Memory B cell (primary cell): ENCODE measurements around the gene SAMD5.
"Not testable (repeated sequence)": the region's sequence is repeated elsewhere in the genome, so short reads cannot be mapped to it uniquely, and the experiment has no call there.

ENCODE experiments used
- ATAC-seq: fragments of 150-1000 bp; cut with Tn5 transposase; 2 replicates; pipeline ENCODE4 v1.10.0; 2021; ENCODE audit warnings: low read depth, mild to moderate bottlenecking, moderate library complexity
- DNase-seq, 2 donors: peaks; one replicate each; pipeline ENCODE4 v3.0.0; 2022; ENCODE audit warnings: low spot score in 2 of 2
- H3K27ac Mint-ChIP-seq: one replicate; pipeline ENCODE4 v1.8.0; 2022; ENCODE audit warnings: mild to moderate bottlenecking, moderate library complexity, mixed read lengths
- H3K27me3 Mint-ChIP-seq: one replicate; pipeline ENCODE4 v1.8.0; 2022; ENCODE audit warnings: mixed read lengths
- H3K36me3 Mint-ChIP-seq: one replicate; pipeline ENCODE4 v1.8.0; 2022; ENCODE audit warnings: mild to moderate bottlenecking, mixed read lengths
- H3K4me1 Mint-ChIP-seq: one replicate; pipeline ENCODE4 v1.8.0; 2022; ENCODE audit warnings: mixed read lengths
- H3K4me3 Mint-ChIP-seq: one replicate; pipeline ENCODE4 v1.8.0; 2022; ENCODE audit warnings: mild to moderate bottlenecking, moderate library complexity, mixed read lengths
- H3K9me3 Mint-ChIP-seq: one replicate; pipeline ENCODE4 v1.8.0; 2022; ENCODE audit warnings: mixed read lengths

SAMD5 gene

DNA sequence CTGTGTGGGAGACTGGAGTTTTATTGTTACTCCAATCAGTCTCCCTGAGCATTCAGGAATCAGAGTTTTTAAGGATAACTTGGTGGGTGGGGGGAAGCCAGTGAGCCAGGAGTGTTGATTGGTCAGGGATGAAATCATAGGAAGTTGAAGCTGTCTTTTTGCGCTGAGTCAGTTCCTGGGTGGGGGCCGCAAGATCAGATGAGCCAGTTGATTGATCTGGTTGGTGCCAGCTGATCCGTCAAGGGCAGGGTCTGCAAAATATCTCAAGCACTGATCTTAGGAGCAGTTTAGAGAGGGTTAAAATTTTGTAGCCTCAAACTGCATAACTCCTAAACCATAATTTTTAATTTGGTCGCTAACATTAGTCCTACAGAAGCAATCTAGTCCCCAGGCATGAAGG, 33.9 kb downstream of the SAMD5 start:
- H3K36me3 Mint-ChIP-seq, H3K9me3 Mint-ChIP-seq, H3K27me3 Mint-ChIP-seq, H3K4me3 Mint-ChIP-seq, H3K27ac Mint-ChIP-seq, H3K4me1 Mint-ChIP-seq, ATAC-seq, DNase-seq: not testable (repeated sequence)

DNA sequence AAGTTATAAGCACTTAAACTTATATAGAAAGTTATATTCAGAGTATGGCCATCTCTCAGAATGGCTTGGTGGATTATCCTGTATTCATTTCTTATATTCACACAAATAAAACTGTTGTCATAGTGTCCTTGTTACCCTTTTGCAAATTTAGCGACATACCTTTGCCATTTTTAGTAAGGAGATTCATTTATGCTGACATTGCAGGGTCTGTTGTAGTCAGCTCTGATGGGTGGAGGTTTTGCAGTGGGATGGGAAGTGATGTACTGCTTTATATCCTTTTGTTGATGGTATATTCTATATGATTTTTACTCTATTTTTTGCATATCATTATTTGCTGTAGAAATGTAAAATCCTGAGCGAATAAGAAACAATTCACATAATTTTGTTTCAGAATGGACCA, 35.9 kb downstream of the SAMD5 start:
- H3K4me1 Mint-ChIP-seq: no peaks in the 10 kb centered on the region
- peaks cover 2% of the 10 kb centered on the region for H3K9me3 Mint-ChIP-seq
- DNase-seq (no peak), ATAC-seq (no peak)
- H3K36me3 Mint-ChIP-seq: no peaks in the 10 kb centered on the region
- H3K4me3 Mint-ChIP-seq: no peak overlapping the region
- H3K27me3 Mint-ChIP-seq: peaks cover 3% of the 10 kb centered on the region
- H3K27ac Mint-ChIP-seq: no peak overlapping the region

DNA sequence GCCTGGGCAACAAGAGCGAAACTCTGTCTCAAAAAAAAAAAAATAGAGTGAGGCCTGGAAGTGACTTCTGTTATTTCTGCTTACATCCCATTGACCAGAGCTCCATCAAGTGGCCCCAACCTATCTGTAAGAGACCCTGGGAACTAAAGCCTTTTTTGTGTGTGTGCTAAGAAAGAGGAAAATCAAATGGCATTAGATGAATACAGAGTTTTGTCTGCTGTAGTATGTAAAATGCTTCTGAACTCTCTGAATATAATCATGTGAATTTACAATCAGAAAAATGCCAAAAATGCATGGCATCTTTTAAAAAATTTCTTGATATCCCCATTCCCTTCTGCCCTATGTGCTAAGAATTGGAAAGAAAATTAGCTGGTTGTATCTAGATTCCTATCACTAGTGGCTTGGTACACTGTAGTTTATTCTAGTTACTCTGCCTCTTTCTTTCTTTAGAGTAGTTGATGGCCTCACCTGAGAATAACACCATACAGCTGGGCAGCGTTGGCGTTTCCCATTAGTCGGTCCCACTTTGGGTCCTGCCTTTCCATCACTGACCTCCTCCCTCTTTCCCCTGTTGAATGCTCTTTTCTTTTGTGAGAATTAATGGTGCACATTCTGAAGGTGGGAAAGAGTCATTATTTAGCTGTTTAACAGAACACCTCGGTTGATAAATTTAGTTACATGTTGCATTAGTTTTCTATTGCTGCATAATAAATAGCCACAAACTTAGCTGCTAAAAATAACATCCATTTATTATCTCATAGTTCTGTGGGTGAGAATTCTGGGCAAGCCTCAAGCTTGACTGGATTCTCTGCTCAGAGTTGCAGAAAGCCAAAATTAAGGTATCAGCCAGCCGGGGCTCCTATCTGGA, 38.2 kb downstream of the SAMD5 start:
- Mint-ChIP-seq H3K36me3 (no peaks in the 10 kb centered on the region), H3K27me3 (no peaks in the 10 kb centered on the region), H3K4me1 (no peaks in the 10 kb centered on the region), H3K9me3 (no peaks in the 10 kb centered on the region), H3K27ac (no peak overlapping the region), H3K4me3 (no peak overlapping the region)
- ATAC-seq: no peak
- DNase-seq: no peak

DNA sequence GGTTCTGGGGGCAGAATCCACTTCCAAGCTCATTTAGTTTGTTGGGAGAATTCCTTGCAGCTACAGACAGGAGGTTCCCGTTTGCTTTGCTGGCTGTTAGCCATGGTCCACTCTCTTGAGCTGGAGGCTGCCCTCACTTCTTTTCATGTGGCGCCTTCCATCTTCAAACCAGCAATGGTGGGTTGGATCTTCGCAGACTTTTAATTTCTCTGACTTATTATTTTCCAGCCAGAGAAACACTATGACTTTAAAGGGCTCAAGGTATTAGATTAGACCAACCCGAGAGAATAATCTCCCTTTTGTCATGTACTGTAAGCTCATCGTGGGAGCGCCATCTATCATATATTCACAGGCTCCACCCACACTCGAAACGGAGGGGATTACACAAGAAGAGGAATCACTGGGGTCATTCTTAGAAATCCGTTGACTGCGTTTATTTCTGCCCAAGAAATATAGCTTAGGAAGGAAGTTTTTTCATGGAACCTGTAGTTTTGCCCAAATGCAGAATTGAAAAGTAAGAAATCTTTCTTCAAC, 38.9 kb downstream of the SAMD5 start:
- Mint-ChIP-seq H3K36me3 (no peaks in the 10 kb centered on the region), H3K27me3 (no peaks in the 10 kb centered on the region), H3K4me3 (no peak overlapping the region), H3K27ac (no peak overlapping the region), H3K4me1 (no peaks in the 10 kb centered on the region), H3K9me3 (no peaks in the 10 kb centered on the region)
- ATAC-seq (no peak), DNase-seq (no peak)

DNA sequence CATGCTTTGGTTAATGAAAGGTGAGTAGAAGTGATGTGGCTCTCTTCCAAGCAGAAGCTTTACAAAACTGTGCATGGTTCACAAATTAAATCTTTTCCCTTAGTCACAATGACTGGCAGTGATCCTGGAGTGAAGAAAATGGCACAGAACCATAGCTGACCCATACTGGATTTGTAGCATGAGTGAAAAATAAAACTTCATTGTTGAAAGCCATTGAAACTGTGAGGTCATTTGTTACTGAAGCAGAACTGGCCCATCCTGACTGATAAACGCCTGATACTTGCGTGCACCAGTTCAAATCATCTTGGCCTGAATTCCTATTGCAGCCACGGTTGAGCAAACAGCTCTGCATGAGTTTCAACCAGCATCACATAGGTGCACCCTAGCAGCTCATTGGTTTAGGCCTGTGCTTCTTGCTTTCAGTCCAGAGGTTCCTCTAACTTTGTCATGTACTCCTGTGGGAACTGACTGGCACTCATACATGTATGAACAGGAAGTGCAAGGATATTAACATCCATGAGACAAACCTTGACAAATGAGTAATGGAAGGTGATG, 40.5 kb downstream of the SAMD5 start:
- Mint-ChIP-seq H3K4me1 (no peaks in the 10 kb centered on the region), H3K9me3 (no peaks in the 10 kb centered on the region), H3K27me3 (no peaks in the 10 kb centered on the region), H3K36me3 (no peaks in the 10 kb centered on the region), H3K27ac (no peak overlapping the region), H3K4me3 (no peak overlapping the region)
- DNase-seq (no peak), ATAC-seq (no peak)

DNA sequence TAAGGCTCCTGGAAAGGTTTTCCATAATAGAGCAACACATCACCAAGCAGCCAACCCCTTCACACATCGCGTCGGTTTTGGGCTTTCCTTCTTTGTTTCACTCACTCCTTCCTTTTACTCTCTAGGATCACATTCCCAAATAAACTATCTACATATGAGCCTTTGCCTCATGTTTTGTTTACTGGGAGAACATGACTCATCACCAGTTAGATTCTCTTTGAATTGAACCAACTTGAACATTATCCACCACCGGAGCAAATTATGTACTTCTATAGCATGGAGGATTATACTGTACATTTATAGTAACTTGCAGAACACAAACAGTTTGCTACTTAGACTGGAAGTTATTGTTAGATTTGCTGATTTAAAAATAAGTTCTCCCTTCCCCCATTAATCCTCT, 41.0 kb downstream of the SAMD5 start:
- H3K27me3 Mint-ChIP-seq: no peaks in the 10 kb centered on the region
- no peaks in the 10 kb centered on the region for H3K4me1 Mint-ChIP-seq
- H3K4me3 Mint-ChIP-seq: no peak overlapping the region
- DNase-seq (no peak), ATAC-seq (no peak)
- H3K36me3 Mint-ChIP-seq: no peaks in the 10 kb centered on the region
- no peaks in the 10 kb centered on the region for H3K9me3 Mint-ChIP-seq
- no peak overlapping the region for H3K27ac Mint-ChIP-seq

DNA sequence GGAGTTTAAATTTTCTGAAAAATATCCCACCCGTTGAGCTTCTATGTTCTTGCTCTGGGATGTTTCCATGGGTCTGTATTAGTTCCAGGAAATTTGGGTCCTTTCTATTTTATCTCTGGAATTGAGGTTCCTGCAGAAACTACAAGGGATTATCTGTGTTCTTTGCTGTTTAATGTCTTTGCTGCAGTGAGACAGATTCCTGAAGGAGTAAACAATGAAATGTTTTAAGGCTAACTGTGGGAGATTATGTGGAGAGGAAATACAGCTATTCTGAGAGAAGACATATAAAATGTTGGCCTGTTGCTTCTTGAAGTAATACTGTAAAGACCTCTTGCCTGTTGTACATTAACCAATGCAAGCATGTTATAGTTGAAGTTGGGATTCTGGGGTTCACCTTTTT, 43.5 kb downstream of the SAMD5 start:
- no peaks in the 10 kb centered on the region for H3K27me3 Mint-ChIP-seq
- ATAC-seq (no peak), DNase-seq (no peak)
- H3K4me1 Mint-ChIP-seq: no peaks in the 10 kb centered on the region
- no peaks in the 10 kb centered on the region for H3K9me3 Mint-ChIP-seq
- no peaks in the 10 kb centered on the region for H3K36me3 Mint-ChIP-seq
- H3K27ac Mint-ChIP-seq: no peak overlapping the region
- no peak overlapping the region for H3K4me3 Mint-ChIP-seq

DNA sequence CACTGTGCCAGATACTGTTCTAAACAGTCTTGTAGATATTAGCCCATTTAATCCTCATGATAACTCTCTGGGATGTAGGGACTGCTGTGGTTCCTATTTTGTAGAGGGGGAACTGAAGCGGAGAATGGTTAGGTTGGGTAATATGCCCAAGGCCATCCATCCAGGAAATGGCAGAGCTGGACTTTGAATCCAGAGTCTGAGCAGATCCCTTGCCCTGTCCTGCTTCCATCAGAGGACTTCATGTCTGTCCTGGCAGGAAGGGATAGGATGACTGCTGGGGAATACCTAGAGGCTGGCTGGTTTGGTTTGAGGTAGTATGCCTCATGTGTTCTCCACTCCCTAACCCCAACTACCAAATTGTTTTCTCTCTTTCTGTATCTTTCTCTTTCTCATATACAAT, 44.6 kb downstream of the SAMD5 start:
- H3K9me3 Mint-ChIP-seq: no peaks in the 10 kb centered on the region
- ATAC-seq (no peak), DNase-seq (no peak)
- H3K36me3 Mint-ChIP-seq: no peaks in the 10 kb centered on the region
- no peaks in the 10 kb centered on the region for H3K4me1 Mint-ChIP-seq
- no peak overlapping the region for H3K4me3 Mint-ChIP-seq
- no peak overlapping the region for H3K27ac Mint-ChIP-seq
- H3K27me3 Mint-ChIP-seq: no peaks in the 10 kb centered on the region

DNA sequence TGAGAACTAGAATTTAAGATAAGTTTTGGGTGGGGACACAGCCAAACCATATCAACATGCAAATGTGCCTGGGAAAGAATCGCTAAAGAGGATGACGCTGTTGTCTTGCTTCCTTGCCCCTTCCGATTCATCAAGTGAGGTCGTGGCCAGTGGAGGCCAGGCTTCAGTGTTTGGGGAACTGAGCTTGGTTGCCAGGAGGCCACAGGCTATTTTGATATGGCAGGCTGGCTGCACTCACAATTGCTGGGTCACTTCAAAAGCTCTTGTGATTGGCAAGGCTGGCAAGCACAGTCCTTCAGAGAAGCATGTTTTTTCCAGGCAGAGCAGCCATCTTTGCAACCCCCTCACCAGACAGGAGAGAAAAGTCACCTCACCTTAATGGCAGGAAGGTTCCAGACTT, 45.8 kb downstream of the SAMD5 start:
- no peaks in the 10 kb centered on the region for H3K27me3 Mint-ChIP-seq
- no peak for ATAC-seq
- H3K9me3 Mint-ChIP-seq: no peaks in the 10 kb centered on the region
- H3K36me3 Mint-ChIP-seq: no peaks in the 10 kb centered on the region
- H3K4me1 Mint-ChIP-seq: no peaks in the 10 kb centered on the region
- no peak overlapping the region for H3K27ac Mint-ChIP-seq
- H3K4me3 Mint-ChIP-seq: no peak overlapping the region
- no peak for DNase-seq

DNA sequence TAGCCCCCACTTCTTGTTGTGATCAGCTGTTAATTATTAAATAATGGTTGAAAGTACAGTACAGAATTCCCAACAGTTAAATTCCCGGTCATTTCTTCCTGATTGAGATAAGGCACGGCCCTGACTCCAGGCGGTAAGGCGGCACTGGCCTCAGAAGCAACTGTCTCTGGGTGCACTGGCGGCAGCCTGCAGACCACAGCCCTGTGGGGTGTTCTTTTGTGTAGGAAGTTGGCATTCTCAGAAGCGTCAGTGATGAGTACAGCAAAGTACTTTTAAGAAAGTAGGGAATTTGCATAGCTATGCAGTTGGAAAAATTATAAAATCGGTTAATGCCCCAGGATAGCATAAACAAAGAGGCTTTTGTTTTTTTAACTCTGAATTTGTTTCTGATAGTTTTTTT, 50.5 kb downstream of the SAMD5 start:
- Mint-ChIP-seq H3K27ac (no peak overlapping the region), H3K4me1 (no peaks in the 10 kb centered on the region), H3K4me3 (no peak overlapping the region), H3K9me3 (no peaks in the 10 kb centered on the region), H3K27me3 (no peaks in the 10 kb centered on the region), H3K36me3 (no peaks in the 10 kb centered on the region)
- ATAC-seq (no peak), DNase-seq (no peak)

DNA sequence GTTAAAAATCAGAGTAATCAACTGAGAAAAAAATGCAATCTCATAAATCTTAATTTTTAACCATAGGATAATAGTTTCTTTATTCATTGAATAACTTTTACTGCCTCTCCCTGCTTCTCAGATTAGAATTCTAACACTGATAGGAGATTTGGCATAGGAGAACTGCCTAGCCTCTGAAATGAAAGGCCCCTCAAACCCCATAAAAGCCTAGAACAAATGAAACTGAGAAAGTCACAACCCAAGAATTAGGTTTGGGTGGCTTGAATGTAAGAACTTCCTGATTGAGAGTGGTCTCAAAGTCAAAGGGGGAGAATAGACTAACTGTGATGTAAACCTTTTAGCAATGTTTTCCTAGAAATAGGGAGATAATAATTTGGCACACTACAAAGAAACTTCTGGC, 52.2 kb downstream of the SAMD5 start:
- ATAC-seq (no peak), DNase-seq (no peak)
- Mint-ChIP-seq H3K4me3 (no peak overlapping the region), H3K4me1 (no peaks in the 10 kb centered on the region), H3K9me3 (no peaks in the 10 kb centered on the region), H3K27ac (no peak overlapping the region), H3K36me3 (no peaks in the 10 kb centered on the region), H3K27me3 (no peaks in the 10 kb centered on the region)

DNA sequence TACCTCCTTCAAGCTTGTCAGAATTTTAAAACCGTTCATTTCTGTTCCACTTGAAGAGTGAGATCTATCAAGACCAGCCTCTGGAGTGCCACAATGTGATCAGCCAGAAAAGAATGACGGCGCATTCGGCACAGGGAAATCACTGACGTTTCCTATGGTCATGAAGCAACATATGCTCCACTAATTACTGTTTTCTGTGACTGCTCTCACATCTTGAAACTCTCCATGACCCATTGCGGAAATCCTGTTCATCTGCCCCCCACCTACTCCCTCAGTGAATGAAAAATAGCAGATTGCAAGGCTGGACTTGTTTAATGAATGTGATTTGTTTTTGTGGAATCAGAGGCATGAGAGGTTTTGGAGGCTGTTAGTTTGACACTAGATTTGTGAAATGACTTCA, 53.2 kb downstream of the SAMD5 start:
- Mint-ChIP-seq H3K27ac (no peak overlapping the region), H3K9me3 (no peaks in the 10 kb centered on the region), H3K4me3 (no peak overlapping the region), H3K36me3 (no peaks in the 10 kb centered on the region), H3K4me1 (no peaks in the 10 kb centered on the region), H3K27me3 (no peaks in the 10 kb centered on the region)
- DNase-seq (no peak), ATAC-seq (no peak)

DNA sequence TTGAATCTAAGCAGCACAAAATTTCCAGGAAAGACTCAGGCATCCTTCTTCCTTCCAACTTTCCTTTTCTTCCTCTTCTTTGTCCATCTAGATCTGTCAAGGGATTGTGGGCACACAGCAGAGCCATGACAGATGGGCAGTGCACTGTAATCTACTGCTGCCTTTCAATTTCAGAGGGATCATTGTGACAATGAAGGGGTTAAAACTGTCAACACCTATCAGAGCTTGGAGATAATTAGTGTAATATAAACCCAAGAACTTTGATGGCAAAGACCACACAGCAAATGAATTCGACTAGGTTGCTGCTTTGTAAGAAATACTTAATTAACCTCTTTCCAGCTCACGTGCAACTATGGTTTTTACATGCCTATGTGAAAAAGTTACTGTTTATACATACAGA, 55.0 kb downstream of the SAMD5 start:
- H3K4me1 Mint-ChIP-seq: no peaks in the 10 kb centered on the region
- no peaks in the 10 kb centered on the region for H3K36me3 Mint-ChIP-seq
- H3K27me3 Mint-ChIP-seq: no peaks in the 10 kb centered on the region
- no peak overlapping the region for H3K4me3 Mint-ChIP-seq
- DNase-seq: no peak
- H3K9me3 Mint-ChIP-seq: no peaks in the 10 kb centered on the region
- no peak overlapping the region for H3K27ac Mint-ChIP-seq
- ATAC-seq: no peak

DNA sequence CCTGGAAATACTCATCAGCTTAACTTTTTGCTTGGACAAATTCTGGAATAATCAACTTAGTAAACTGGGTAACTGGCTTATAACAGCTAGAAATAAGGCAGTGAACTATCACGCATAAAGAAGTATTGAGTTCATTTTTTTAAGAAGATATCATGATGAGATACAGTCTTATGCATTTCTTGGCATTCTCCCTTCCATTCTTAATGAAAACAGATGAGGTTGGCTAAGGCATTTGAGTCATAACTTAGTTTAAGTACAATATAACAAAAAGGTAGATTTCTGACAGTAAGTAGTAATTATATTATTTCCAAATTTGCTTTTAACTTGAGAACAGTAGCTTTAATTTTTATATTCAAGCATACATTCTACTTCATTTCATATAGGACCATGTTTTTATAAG, 56.1 kb downstream of the SAMD5 start:
- DNase-seq (no peak), ATAC-seq (no peak)
- Mint-ChIP-seq H3K27me3 (no peaks in the 10 kb centered on the region), H3K9me3 (no peaks in the 10 kb centered on the region), H3K27ac (no peak overlapping the region), H3K4me1 (no peaks in the 10 kb centered on the region), H3K4me3 (no peak overlapping the region), H3K36me3 (no peaks in the 10 kb centered on the region)
